ENCODE data around the gene KIR2DL1.
"Not testable (repeated sequence)": the region's sequence is repeated elsewhere in the genome, so short reads cannot be mapped to it uniquely, and the experiment has no call there.

Gene KIR2DL1

GRCh38 chr19:54817670-54818536 is 48.3 kb downstream of the KIR2DL1 start:
- DNase-seq (ENCODE audit: low read depth), result no peak

- DNase-seq (ENCODE audit: low read depth), result not testable (repeated sequence)
Observed at GRCh38 chr19:54824416-54824815, 54.8 kb downstream of the KIR2DL1 start.

GRCh38 chr19:54825326-54825725 is 55.7 kb downstream of the KIR2DL1 start:
- not testable (repeated sequence) for DNase-seq (ENCODE audit: low read depth)

- not testable (repeated sequence) for DNase-seq (ENCODE audit: low read depth)
Observed at GRCh38 chr19:54828064-54828463, 58.5 kb downstream of the KIR2DL1 start.

- DNase-seq (ENCODE audit: low read depth), result not testable (repeated sequence)
Observed at GRCh38 chr19:54832496-54832895, 62.9 kb downstream of the KIR2DL1 start, which contains the start of gene KIR2DS4. Gene KIR2DS4, plus strand, starts transcription at chr19:54832676.
